GM12872 (cell line): ENCODE measurements around the gene RMC1.

Experiments
- TF ChIP-seq, protein P1 (sequence below): IDR thresholded peaks from 3 replicates; pipeline ENCODE4 v1.5.1; 2011; ENCODE audit warnings: low read depth, mild to moderate bottlenecking, low read length, moderate library complexity; ENCODE audit not compliant: insufficient read depth

Gene RMC1

DNA sequence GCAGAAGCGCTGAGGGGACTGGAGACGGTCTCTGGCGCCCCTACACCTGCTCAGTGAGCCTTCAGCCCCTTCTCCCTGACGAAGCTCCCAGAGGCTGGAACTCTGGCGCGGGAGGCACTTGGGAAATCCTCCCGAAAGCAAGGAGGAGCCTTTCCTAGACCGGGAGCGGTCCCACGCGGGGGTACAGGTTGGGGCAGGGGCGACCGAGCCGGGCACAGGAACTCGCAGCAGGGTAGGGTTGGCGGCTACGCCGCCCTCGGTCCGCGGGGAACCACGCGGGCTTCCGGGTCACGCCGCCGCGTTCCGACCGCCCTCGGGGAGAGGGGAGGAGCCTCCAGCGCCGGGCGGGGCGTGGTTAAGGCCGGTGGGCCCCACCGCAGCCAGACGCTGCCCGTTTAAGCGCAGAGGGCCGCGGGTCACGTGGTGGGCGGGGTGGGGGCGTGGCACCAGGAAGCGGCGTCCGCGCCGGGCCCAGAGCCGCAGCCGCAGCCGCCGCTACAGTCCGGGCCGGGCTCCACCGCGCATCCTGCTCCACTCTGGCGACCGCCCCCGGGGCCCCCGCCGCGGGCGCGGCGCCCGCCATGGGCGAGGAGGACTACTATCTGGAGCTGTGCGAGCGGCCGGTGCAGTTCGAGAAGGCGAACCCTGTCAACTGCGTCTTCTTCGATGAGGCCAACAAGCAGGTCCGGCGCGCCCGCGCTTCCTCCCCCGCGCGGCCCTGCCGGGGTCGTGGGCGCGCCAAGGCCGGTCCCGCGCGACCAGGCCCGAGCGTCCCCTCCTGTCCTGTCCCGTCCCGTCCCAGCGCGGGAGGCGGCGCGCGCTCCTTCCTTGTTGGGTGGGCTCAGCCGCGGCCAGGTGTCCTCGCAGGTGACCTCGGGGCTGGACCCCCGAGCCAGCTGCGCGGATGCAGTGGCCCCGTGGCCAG, at the start of gene RMC1:
RMC1 (plus strand) TSS at position 474 of the 925 bp plus-strand sequence; CDS start at position 582, 108 bp downstream.
- TF ChIP-seq, protein P1, sequence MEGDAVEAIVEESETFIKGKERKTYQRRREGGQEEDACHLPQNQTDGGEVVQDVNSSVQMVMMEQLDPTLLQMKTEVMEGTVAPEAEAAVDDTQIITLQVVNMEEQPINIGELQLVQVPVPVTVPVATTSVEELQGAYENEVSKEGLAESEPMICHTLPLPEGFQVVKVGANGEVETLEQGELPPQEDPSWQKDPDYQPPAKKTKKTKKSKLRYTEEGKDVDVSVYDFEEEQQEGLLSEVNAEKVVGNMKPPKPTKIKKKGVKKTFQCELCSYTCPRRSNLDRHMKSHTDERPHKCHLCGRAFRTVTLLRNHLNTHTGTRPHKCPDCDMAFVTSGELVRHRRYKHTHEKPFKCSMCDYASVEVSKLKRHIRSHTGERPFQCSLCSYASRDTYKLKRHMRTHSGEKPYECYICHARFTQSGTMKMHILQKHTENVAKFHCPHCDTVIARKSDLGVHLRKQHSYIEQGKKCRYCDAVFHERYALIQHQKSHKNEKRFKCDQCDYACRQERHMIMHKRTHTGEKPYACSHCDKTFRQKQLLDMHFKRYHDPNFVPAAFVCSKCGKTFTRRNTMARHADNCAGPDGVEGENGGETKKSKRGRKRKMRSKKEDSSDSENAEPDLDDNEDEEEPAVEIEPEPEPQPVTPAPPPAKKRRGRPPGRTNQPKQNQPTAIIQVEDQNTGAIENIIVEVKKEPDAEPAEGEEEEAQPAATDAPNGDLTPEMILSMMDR: 0 out of 3 replicates have a peak, but pooled peaks have one; percentile 13

DNA sequence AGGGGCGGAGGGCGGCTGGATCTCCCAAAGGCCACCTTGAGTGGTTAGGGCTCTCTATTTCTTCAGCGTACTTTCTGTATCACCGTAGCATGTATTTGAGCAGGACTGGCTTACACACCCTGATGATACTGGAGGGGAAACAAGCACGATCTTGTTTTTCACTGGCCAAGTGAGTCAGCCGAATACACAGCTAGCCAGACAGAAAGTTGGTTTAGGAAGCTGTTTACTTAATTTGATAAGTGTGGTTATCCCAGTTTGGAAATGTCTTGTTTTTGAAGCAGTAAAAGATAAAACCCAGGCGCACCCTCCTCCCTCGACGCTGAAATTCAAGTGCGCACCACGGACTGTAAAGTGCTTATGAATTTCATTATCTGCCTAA, 49.6 kb upstream of the RMC1 start:
- TF ChIP-seq, protein P1: no peak

DNA sequence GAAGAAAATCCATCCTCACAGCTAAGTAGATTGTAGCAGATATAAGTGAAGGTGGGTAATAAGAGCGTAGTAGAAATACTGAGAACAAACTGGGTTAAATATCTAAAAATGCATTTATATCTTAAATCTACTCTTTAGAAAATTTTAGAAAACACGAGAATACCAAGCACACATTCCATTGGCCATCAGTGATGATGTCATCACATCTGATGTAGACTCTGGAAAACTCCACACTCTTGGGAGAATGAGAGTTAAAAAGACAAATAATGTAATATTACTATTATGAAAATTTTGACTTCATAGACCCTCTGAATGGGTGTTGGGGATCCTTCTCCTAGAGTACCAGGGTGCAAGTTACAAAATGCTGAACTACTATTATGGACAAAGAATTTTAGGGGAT, 46.5 kb upstream of the RMC1 start:
- TF ChIP-seq, protein P1: no peak

DNA sequence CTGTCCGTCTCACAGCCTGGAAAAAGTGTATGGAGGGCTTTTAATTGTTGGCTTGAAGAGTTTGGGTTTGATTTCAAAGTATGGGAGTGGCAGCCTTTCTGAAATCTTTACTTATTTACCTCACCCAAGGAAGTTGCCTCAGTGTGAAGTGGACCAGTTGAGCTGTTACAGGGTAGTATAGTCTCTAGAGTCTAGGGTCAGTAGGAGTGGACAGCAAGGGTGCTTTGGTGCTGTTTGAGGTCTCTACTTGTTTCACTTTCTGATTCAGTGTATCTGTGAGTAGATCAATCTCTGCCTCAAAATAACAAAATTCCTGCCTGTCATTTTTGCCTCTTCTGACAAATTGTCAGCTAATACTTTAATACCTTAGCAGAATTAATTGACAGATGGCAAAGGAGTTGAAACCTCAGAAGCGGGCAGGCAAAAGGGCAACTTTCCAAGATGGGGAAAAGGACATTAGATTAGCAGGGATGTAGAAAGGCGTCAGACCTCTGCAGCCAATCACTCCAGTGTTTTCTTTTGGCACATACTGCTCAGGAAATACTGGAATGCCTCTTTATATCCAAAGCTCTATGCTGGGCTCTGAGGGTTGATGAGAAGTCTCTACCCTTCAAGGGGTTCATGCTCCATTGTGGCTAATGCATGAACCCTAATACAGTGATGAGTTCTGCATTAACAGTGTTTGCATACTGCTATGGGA, 44.3 kb upstream of the RMC1 start:
- TF ChIP-seq, protein P1: no peak

DNA sequence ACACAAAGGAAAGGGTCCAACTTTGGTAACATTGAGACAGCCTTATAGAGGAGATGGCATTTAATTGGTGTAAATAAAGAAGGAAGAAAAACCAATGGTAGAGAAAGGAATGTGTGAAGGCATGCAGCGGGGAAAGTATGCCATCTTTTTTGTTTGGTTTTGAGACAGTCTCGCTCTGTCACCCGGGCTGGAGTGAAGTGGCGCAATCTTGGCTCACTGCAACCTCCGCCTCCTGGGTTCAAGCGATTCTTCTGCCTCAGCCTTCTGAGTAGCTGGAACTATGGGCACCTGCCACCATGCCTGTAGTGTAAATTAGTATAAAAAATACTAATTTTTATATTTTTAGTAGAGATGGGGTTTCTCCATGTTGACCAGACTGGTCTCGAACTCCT, 43.8 kb upstream of the RMC1 start:
- TF ChIP-seq, protein P1: no peak

DNA sequence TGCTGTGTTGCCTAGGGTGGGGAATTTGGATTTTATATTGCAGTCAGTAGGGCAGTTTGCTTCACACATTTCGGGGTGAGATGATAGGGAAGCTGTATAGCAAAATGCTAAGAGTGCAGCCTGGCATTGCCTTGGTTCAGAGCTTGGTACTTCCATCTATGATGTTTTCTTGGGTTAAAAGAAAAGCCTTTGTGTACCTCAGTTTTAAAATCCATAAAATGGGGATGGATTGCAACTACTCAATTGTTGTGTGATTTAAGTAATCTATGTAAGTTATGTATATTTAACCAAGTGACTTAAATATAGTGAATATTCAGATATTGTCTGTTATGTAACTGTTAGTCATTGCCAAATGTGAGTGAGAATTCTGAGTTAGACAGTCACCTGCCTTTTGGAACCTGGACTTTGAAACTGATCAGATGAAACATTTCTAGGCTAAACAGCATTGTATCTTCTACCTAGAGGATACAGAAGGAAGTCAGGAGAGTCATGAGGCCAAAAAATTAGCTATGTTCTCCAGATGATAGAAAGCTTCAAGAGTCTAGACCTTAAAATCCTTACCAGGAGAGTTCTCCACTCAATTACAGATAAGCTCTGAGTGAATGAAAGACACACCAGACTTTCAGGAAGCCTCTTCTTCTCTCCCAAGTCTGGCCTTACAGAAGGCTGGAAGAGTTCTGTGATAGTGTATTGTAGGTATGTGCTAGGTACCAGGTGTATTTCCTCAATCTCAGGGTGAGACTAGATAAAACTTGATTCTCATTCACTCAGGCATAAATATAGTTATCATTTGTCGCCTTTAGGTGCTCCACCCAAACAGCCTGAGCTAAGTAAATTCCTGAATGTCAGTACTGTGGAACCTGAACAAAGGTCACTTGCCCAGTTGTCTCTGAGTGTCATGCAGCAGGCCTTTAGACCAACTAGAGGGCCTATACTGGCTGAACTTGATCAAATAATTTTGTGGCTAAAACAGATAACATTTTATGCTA, 42.7 kb upstream of the RMC1 start:
- TF ChIP-seq, protein P1: no peak
